Glutamatergic neuron (in vitro differentiated cells): ENCODE measurements around the gene HRNR. TPM values are rescaled to one million over a fixed set of nuclear protein-coding genes. Genes with fewer than 3 reads are reported as not detected.
"Not testable (repeated sequence)": the region's sequence is repeated elsewhere in the genome, so short reads cannot be mapped to it uniquely, and the experiment has no call there.

Experiments
- DNase-seq: peaks from one replicate; pipeline ENCODE4 v3.0.0; 2022
- H3K27ac Mint-ChIP-seq: one replicate; pipeline ENCODE4 v1.8.0; 2020; ENCODE audit warnings: mild to moderate bottlenecking, mixed read lengths, inconsistent platforms; ENCODE audit not compliant: unreplicated experiment
- H3K27me3 Mint-ChIP-seq: one replicate; pipeline ENCODE4 v1.8.0; 2020; ENCODE audit warnings: mild to moderate bottlenecking, moderate library complexity, mixed read lengths, inconsistent platforms; ENCODE audit not compliant: unreplicated experiment
- H3K36me3 Mint-ChIP-seq: one replicate; pipeline ENCODE4 v1.8.0; 2020; ENCODE audit warnings: mild to moderate bottlenecking, mixed read lengths, inconsistent platforms; ENCODE audit not compliant: unreplicated experiment
- H3K4me1 Mint-ChIP-seq: one replicate; pipeline ENCODE4 v1.8.0; 2020; ENCODE audit warnings: mild to moderate bottlenecking, low read depth, mixed read lengths, inconsistent platforms; ENCODE audit not compliant: unreplicated experiment
- H3K4me3 Mint-ChIP-seq: one replicate; pipeline ENCODE4 v1.8.0; 2020; ENCODE audit warnings: mild to moderate bottlenecking, mixed read lengths, inconsistent platforms; ENCODE audit not compliant: unreplicated experiment
- H3K9me3 Mint-ChIP-seq: one replicate; pipeline ENCODE4 v1.8.0; 2020; ENCODE audit warnings: mild to moderate bottlenecking, moderate library complexity, mixed read lengths, inconsistent platforms; ENCODE audit not compliant: unreplicated experiment
- total RNA-seq: library from RNA; stranded (reverse); fragmentation: NEBNext Ultra II Directional; extraction: Animal tissue kit (Norgen Biotek cat#: 25700); gene quantifications from one replicate; pipeline ENCODE4 v1.2.1, GENCODE V29; 2021; ENCODE audit not compliant: unreplicated experiment
- TF ChIP-seq, protein P1 (sequence below): fragments of 200-600 bp; sonication (generic); IDR thresholded peaks from one replicate; pipeline ENCODE4 v1.5.0; 2021; ENCODE audit not compliant: partially characterized antibody, unreplicated experiment

HRNR gene
- total RNA-seq, 1 donor from 2014 or later: not detected

DNA sequence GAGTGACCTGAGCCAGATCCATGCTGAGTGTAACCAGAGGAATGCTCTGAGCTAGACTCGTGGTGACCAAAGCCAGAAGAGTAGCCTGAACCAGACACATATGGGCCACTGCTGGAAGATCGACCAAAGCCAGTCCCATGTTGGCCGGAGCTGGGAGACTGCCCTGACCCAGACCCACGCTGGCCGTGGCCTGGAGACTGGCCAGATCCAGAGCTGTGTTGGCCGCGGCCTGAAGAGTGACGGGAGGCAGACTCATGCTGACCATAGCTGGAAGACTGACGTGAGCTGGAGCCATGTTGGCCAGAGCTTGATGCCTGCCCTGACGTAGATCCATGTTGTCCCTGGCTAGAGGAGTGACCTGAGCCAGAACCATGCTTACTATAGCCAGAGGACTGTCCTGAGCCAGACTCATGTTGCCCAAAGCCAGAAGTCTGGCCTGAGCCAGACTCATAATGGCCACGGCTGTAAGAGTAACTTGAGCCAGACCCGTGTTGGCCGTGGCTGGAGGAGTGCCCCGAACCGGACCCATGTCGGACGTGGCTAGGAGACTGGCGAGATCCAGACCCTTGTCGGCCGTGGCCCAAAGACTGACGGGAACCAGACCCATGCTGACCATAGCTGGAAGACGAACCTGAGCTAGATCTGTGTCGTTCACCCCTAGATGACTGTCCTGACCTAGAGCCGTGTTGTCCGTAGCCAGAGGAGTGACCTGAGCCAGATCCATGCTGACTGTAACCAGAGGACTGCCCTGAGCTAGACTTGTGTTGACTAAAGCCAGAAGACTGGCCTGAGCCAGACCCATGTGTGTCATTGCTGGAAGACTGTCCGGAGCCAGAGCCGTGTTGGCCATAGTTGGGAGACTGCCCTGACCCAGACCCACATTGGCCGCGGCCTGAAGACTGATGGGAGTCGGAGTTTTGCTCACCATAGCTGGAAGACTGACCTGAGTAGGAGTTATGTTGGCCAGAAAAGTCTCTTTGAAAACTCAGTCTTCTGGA lies 3.5 kb downstream of the HRNR start:
- H3K4me1 Mint-ChIP-seq: no peaks in the 10 kb centered on the region
- no peak overlapping the region for H3K27ac Mint-ChIP-seq
- no peak for DNase-seq
- peaks cover 17% of the 10 kb centered on the region for H3K9me3 Mint-ChIP-seq
- no peak overlapping the region for H3K4me3 Mint-ChIP-seq
- peaks cover 2% of the 10 kb centered on the region for H3K27me3 Mint-ChIP-seq
- H3K36me3 Mint-ChIP-seq: peaks cover 24% of the 10 kb centered on the region
- TF ChIP-seq, protein P1, sequence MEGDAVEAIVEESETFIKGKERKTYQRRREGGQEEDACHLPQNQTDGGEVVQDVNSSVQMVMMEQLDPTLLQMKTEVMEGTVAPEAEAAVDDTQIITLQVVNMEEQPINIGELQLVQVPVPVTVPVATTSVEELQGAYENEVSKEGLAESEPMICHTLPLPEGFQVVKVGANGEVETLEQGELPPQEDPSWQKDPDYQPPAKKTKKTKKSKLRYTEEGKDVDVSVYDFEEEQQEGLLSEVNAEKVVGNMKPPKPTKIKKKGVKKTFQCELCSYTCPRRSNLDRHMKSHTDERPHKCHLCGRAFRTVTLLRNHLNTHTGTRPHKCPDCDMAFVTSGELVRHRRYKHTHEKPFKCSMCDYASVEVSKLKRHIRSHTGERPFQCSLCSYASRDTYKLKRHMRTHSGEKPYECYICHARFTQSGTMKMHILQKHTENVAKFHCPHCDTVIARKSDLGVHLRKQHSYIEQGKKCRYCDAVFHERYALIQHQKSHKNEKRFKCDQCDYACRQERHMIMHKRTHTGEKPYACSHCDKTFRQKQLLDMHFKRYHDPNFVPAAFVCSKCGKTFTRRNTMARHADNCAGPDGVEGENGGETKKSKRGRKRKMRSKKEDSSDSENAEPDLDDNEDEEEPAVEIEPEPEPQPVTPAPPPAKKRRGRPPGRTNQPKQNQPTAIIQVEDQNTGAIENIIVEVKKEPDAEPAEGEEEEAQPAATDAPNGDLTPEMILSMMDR: no peak

DNA sequence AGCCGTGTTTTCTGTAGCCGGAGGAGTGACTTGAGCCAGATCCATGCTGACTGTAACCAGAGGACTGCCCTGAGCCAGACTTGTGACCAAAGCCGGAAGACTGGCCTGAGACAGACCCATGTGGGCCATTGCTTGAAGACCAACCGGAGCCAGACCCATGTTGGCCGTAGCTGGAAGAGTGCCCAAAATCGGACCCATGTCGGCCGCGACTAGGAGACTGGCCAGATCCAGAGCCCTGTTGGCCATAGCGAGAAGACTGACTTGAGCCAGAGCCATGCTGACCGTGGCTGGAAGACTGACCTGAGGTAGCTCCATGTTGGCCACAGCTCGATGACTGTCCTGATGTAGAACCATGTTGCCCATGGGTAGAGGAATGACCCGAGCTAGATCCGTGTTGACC lies 4.6 kb downstream of the HRNR start:
- not testable (repeated sequence) for DNase-seq, H3K4me3 Mint-ChIP-seq, H3K27me3 Mint-ChIP-seq, H3K27ac Mint-ChIP-seq, H3K4me1 Mint-ChIP-seq
- Mint-ChIP-seq H3K9me3 (peaks cover 17% of the 10 kb centered on the region), H3K36me3 (peaks cover 24% of the 10 kb centered on the region)

DNA sequence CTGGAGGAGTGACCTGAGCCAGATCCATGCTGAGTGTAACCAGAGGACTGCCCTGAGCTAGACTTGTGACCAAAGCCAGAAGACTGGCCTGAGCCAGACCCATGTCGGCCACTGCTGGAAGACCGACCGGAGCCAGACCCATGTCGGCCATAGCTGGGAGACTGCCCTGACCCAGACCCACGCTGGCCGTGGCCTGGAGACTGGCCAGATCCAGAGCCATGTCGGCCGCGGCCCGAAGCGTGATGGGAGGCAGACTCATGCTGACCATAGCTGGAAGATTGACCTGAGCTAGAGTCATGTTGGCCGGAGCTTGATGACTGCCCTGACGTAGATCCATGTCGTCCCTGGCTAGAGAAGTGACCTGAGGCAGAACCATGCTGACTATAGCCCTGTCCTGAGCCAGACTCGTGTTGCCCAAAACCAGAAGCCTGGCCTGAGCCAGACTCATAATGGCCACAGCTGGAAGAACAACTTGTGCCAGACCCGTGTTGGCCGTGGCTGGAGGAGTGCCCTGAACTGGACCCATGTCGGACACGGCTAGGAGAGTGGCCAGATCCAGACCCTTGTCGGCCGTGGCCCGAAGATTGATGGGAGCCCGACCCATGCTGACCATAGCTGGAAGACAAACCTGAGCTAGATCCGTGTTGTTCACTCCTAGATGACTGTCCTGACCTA lies 5.1 kb downstream of the HRNR start:
- TF ChIP-seq, protein P1: no peak
- Mint-ChIP-seq H3K27ac (no peak overlapping the region), H3K4me1 (no peaks in the 10 kb centered on the region), H3K36me3 (peaks cover 24% of the 10 kb centered on the region), H3K4me3 (no peak overlapping the region), H3K9me3 (peaks cover 17% of the 10 kb centered on the region), H3K27me3 (peaks cover 2% of the 10 kb centered on the region)
- no peak for DNase-seq

DNA sequence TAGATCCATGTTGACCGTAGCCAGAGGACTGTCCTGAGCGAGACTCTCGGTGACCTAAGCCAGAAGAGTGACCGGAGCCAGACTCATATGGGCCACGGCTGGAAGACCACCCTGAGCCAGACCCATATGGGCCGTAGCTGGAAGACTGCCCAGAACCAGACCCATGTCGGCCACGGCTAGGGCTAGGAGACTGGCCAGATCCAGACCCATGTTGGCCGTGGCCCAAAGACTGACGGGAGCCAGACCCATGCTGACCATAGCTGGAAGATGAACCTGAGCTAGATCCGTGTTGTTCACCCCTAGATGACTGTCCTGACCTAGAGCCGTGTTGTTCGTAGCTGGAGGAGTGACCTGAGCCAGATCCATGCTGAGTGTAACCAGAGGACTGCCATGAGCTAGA lies 8.4 kb downstream of the HRNR start:
- DNase-seq, H3K4me3 Mint-ChIP-seq, H3K27me3 Mint-ChIP-seq, H3K4me1 Mint-ChIP-seq, H3K27ac Mint-ChIP-seq: not testable (repeated sequence)
- H3K36me3 Mint-ChIP-seq: peaks cover 21% of the 10 kb centered on the region
- H3K9me3 Mint-ChIP-seq: peaks cover 17% of the 10 kb centered on the region

DNA sequence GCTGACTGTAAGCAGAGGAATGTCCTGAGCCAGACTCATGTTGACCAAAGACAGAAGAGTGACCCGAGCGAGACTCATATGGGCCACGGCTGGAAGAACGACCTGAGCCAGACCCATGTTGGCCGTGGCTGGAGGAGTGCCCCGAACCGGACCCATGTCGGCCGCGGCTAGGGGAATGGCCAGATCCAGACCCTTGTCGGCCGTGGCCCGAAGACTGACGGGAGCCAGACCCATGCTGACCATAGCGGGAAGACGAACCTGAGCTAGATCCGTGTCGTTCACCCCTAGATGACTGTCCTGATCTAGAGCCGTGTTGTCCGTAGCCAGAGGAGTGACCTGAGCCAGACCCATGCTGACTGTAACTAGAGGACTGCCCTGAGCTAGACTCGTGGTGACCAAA lies 9.1 kb downstream of the HRNR start:
- Mint-ChIP-seq H3K9me3 (peaks cover 15% of the 10 kb centered on the region), H3K36me3 (peaks cover 14% of the 10 kb centered on the region)
- H3K27ac Mint-ChIP-seq, H3K4me1 Mint-ChIP-seq, H3K27me3 Mint-ChIP-seq, H3K4me3 Mint-ChIP-seq, DNase-seq: not testable (repeated sequence)

DNA sequence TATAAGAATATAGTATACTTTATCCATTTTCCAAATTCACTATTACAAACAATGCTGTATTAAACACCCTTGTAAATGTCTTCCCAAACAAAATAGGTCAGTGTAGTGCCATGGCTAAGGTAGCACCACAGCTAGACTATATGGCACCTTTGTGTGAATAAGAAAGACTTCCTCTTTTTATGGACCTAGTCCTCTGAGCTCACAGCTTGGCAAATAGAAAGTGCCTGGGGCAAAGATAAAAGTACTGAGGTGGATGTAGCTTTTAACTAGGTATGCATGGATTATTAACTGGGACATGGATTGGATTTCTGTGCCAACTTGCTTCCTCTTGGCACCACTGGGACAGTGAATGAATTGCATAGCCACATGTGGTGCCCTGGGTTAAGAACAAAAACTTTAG lies 25.0 kb downstream of the HRNR start:
- Mint-ChIP-seq H3K9me3 (peaks cover 7% of the 10 kb centered on the region), H3K27ac (no peak overlapping the region), H3K36me3 (peaks cover 11% of the 10 kb centered on the region), H3K4me1 (no peaks in the 10 kb centered on the region), H3K4me3 (no peak overlapping the region), H3K27me3 (peaks cover 2% of the 10 kb centered on the region)
- TF ChIP-seq, protein P1: no peak
- DNase-seq: no peak
